ENCODE data around the gene CHD2.

CHD2 gene

DNA sequence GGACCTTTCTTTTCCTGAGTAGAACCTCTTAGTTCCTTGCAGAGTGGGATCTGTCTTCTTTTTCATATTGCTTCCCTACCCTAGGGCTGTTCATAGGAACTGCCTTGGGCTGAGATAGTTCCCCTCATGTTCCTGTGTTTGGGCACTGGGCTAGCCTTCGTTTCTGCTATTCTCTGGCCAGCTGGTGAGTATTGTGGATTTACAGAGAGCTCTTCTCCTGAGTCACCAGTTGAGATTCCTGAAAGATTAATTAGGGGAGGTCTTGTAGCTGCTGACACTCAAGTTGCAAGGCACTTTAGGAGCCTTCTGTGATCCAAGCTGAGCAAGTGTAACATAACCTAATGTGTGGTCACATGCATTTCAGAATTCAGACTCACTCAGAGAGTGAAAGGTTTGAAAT, 30.7 kb downstream of the CHD2 start:
- peak; percentile 60 for DNase-seq (ENCODE audit: low spot score)

DNA sequence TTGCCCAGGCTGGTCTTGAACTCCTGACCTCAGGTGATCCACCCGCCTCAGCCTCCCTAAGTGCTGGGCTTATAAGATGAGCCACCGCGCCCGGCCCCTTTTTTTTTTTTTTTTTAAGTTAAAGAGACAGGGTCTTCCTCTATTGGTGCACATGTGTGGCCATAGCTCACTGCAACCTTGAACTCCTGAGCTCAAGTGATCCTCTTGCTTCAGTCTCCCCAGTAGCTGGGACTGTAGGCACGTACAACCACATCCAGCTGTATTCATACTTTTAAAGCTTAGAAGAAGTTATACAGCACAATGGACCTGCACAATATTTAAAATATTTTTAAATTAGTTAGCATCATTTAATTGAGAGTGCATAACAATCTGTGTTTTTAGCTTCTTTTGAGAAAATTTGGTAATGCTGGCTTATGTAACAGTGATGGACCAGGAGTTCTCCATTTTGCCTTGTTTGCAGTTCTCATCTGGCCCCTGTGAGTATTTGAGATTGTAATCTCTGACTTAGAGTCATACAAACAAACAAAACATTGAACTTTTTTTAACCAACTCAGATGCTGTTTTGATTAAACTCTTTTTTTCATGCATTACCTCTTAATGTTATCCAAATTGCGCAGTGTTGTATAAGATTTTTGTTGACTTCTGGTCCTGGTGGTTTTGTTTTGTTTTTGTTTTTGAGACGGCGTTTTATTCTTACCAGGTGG, 33.0 kb downstream of the CHD2 start:
- DNase-seq (ENCODE audit: low spot score): no peak

DNA sequence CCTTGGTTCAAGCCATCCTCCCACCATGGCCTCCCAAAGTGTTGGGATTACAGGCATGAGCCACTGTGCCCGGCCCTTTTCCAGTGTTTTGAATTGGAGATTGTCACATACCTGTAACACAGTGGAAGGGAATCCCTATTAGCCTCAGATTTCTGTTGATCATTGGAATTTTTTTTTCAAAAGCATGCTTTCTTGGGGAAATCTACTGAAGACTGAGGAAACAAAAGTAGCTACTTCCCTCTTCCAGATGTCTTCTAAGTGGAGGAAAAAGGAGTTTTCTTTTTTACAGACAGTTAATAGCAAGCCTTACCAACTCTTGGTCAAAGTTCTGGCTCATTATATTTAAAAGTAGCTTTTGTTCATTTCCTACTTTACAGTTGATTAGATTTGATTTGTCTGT, 33.7 kb downstream of the CHD2 start:
- no peak for DNase-seq (ENCODE audit: low spot score)

DNA sequence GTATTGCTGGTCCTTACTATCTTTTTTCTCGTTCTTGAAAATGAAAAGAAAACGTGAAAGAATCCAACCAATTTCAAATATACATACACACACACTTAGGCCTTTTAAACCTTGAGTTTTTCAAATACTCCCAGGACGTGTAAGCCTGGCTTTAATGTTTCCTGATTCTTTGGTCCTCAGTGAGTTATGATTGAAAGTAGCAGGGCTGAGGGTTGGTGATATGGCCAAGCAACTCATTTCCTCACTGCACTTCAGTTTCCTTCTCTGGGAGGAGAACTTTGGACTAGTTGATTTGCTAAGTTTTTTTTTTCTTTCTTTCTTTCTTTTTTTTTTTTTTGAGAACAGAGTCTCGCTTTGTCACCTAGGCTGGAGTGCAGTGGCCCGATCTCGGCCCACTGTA, 34.6 kb downstream of the CHD2 start:
- DNase-seq (ENCODE audit: low spot score): no peak

DNA sequence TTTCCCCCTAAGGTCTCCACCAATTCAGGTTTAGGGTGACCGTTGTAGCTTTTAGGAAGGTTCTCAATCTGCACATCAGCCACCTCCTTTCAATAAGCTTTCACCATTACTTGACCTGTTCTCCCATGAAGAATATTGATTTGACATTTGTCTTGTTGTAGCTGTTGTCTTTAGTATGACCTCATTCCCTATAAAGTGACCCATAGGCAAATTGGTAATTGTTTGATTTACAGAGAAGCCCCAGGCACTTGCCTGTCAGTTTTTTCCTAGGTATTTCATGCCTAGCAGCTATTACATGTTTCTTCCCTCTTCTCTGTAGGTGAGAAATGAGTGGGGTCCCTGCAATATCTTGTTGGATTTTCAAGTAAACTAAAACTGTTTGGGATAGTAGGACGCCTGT, 36.0 kb downstream of the CHD2 start:
- no peak for DNase-seq (ENCODE audit: low spot score)

DNA sequence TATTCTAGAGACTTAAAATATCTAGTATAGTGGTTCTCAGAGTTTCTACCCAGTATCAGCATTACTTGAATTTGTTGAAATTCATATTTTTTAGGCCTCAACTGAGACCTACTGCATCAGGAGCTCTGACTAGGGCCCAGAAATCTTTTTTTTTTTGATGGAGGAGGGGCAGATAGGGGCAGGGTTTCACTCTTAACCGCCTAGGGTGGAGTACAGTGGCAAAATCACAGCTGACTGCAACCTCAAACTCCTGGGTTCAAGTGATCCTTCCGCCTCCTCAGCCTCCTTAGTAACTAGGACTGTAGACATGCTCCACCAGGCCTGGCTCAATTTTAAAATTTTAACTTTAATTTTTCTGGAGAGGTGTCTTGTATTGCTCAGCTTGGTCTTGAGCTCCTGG, 36.6 kb downstream of the CHD2 start:
- no peak for DNase-seq (ENCODE audit: low spot score)

DNA sequence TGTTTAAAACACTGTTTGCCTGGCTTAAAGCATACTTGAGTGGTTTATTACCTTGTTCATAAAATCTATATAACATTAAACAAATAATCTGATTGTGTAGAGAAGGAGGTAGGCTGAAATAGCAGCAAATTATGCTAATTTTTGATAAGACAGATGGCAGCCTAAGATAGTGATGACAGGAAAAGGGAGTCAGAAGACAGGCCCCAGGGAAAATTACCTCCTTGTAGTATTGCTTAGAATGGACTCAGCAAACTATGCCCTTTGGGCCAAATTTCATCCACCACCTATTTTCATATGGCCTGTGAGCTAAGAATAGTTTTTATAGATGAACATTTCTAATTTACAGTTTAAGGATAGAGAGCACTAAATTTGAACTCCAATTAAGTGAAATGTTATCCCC, 37.8 kb downstream of the CHD2 start:
- DNase-seq (ENCODE audit: low spot score): no peak

DNA sequence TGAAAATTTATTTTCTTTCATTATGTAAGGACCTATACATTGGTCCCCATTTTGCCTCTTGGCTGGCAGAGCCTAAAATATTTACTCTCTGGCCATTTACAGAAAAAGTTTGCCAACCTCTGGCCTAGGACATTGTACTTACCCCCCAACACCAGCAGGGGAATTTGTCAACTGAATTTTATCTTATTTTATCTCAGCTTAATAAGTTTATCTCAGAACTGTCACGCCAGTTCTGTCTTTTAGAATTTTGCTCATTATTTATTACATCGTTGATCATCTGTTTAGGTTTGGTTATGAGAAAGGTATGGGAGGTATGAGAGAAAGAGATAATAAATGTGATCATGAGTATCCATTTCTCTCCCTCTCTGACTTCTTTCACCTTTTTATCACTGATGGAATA, 38.3 kb downstream of the CHD2 start:
- DNase-seq (ENCODE audit: low spot score): no peak

DNA sequence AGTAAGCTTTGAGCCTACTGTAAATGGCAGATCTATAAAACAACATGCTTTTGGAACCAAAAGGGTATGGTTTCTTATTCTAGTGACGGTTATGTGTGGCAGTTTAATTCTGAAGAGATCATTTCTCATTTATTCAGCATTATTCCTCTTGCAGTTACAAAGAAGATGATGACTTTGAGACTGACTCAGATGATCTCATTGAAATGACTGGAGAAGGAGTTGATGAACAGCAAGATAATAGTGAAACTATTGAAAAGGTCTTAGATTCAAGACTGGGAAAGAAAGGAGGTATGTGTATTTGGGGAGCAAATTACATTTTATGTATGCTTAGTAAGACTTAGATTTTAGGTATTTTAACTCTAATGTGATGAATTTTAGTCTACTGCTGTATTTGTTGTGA, 41.5 kb downstream of the CHD2 start:
- DNase-seq (ENCODE audit: low spot score): no peak

DNA sequence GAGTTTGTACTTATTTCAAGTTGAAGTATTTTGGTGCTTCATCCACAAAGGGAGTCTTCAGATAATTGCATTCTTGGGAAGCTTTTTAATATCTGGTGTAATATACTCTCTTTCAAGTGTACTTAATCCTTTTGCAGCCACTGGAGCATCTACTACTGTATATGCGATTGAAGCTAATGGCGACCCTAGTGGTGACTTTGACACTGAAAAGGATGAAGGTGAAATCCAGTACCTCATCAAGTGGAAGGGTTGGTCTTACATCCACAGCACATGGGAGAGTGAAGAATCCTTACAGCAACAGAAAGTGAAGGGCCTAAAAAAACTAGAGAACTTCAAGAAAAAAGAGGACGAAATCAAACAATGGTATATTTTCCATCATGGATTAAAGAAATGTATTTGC, 42.6 kb downstream of the CHD2 start:
- DNase-seq (ENCODE audit: low spot score): no peak

DNA sequence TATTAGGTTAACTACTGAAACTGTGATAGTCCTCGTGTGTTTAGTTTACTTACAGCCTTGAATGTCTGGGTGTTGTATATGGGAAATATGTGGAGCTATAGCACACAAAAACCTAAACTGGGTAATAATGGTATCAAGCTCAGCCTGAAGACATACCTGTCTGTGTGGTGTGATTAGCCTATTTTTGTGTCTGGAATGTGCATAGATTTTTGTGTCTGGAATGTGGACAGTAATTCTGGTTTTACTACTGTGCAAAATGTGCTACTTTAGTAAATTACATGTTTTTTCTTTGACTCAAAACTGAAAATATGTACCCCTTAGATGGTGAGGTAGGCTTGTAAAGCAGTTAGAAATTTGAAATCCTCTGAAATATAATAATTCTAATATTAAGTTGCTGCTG, 43.5 kb downstream of the CHD2 start:
- no peak for DNase-seq (ENCODE audit: low spot score)

DNA sequence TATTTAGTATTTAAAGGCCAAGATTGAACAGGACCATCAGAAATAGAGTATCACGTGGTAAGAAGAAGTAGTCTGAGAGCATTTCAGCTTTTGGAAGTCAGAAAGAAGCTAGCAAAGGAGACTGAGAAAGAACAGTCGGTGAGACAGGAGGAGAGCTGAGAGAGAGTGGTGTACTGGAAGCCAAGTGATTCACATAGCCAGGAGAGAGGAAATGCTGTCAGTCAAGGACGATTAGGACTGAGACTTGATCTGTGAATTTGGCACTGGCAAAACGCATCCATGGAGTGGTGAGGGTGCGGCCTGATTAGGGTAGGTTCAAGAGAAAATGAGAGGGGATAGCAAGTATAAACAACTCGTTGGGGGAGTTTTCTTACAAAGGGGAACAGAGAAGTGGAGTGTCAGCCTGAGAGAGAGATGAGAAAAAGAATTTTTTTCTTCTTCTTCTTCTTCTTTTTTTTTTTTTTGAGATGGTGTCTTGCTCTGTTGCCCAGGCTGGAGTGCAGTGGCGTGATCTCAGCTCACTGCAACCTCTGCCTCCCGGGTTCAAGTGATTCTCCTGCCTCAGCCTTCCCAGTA, 44.9 kb downstream of the CHD2 start:
- DNase-seq (ENCODE audit: low spot score): no peak

DNA sequence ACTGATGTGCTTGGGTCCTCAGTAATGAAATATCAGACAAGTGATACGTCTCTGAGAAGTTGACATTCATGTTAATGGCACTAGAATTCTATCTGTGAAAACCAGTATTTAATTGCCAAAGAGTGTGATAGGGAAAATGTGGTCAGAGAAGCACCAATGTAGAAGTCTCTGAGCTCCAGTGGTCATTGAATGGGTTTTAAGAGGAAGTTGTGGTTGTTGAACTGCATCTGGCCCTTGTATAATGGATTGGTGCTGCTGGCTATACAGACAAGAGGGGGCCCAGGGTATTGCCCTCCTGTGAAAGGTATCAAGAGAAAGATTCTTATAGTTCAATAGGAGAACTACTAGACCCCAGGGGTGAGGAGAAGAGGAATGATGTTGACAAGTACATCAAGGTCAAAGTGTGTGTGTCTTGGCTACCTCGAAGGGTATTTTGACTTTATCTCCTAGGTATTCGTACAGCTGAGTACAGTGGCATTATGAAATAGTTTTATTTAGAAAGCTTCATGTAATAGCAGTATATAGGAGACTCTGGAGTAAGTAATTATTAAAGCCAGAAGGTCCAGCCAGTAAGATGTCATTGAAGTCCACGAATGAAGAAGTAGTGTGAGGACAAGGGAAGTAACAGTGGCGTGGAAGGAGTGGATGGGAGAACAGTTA, 47.1 kb downstream of the CHD2 start:
- no peak for DNase-seq (ENCODE audit: low spot score)

DNA sequence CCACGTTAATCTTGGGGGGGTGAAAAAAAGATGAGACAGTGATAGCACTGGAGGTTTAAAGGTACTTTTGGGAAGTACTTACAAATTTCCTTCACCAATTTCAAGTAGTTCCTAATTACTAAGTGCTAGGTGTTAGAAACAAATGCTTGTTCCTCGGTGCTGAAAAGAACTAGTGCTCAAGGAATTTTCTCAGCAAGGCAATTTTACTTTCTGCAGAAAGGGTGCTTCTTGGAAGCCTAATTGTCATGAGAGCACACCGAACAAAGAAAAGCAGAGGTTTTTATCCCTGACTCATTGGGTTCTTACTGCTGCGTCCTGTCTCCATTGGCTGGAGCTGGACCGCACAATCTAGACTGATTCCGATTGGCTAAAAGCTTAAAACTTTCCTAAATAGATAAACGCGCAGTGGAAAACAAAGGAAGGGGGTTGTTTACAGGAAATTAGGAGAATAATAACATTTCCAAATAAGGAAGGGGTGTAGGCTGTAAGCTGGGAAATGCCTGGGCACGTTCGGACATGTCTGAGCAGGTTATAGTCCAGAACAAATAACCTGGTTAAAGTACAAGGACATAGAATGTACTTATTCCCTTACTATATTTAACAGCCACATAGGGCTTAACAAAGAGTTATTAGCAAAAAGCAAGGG, 49.6 kb downstream of the CHD2 start:
- DNase-seq (ENCODE audit: low spot score): no peak

DNA sequence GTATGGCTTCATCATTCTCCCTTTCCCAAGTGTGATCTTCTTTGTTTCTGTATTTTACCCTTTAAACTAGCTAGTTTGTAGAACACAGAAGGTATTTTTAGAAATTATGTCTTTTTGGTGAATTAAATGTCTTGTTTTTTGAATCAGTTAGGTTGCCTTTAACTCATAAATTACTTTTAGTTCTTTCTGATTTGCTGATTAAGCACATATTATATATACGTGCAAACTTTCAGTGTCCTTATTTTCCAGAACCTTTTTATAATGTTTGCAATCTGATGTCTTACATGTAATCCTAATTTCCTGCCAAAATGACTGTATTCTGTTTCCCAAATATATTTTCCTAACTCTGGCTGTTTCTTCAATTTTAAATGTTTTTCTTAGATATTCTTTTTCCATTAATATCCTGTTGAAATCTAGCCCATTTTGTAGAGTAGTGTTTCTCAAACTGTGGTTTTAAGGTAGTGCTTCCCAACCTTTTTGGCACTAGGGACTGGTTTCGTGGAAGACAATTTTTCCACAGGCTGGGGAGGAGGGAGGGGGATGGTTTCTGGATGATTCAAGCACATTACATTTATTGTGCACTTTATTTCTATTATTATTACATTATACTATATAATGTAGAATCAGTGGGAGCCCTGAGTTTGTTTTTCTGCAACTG, 51.8 kb downstream of the CHD2 start:
- DNase-seq (ENCODE audit: low spot score): no peak

DNA sequence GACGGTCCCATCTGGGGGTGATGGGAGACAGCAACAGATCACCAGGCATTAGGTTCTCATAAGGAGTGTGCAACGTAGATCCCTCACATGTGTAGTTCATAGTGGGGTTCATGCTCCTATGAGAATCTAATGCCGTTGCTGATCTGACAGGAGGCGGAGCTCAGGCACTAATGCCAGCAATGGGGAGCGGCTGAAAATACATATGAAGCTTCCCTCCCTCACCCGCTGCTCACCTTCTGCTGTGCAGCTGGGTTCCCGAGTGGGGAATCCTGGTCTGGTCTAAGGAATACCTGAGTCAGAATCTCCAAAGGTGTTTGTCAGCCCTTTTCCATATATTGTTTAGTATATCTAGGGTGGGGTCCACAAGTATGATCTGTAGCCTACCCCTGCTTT, 52.3 kb downstream of the CHD2 start:
- no peak for DNase-seq (ENCODE audit: low spot score)

DNA sequence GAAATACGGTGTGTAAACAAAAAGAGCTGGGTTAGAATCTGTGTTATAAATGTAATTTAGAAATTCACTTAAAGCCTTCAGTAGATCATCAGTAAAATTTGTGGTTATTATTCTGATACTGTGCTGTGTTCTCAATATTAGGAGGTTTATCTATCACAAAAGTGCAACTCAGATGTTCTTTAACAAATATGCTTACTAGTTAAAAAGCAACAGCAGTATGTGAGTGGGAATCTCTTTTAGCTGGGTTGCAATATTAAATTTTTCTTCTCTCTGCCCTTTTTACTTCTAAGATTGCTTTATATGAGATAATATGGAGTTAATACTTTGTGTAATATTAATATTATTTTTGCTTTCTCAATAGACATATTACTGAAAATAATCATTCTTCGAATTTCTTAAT, 53.4 kb downstream of the CHD2 start:
- no peak for DNase-seq (ENCODE audit: low spot score)

DNA sequence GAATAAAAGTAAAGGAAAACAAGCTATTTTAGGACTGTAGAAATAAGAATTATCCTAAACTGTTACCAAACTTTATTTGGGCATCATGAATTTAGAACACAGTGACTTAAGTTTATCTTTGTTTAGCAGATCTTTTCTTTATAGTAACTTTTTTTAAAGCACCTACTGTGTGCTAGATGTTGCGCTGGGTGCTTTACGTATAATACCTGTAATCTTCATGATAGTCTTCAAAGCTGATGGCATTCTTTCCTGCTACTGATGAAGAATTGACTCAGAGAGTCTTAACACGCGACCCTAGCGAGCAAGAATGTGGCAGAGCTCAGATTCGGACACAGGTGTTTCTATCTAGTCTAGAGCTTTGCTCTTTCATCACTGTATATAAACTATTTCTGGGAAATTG, 53.9 kb downstream of the CHD2 start:
- no peak for DNase-seq (ENCODE audit: low spot score)

DNA sequence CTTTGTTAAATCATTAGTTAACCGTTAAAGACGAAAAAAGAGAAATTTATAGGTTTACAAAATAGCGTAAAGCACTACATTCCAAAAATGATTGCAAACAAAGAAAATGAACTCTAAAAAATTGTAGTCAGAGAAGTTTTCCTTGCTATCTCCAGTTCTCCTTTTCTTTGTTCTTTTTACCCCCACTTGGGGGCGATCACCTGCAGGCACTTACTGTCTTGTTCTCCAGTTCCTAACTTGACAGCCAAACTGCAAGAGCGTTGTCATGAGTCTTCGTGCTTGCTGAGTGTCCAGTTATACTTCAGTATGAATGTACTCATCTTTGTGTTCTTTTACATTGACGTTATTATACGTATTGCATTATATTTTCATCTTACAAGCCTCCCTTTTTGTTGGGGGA, 54.5 kb downstream of the CHD2 start:
- no peak for DNase-seq (ENCODE audit: low spot score)

DNA sequence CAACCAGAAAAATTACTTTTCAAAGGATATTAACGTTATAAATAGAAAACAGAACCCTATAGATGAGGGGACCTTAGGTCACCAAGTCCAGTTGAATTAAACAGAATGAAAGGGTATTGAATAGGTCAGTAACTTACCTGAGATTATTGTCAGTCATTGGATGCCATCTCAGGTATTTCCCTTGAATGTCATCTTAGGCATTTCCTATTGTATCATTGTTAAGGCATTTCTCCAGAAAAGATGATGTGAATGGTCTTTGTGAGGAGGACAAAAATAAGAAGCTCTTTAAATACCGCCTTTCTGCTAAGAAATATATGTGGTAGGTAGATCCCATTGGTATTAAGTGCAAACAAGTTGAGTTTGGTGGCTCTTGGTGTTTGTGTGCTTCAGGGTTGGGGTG, 55.6 kb downstream of the CHD2 start:
- DNase-seq (ENCODE audit: low spot score): no peak

DNA sequence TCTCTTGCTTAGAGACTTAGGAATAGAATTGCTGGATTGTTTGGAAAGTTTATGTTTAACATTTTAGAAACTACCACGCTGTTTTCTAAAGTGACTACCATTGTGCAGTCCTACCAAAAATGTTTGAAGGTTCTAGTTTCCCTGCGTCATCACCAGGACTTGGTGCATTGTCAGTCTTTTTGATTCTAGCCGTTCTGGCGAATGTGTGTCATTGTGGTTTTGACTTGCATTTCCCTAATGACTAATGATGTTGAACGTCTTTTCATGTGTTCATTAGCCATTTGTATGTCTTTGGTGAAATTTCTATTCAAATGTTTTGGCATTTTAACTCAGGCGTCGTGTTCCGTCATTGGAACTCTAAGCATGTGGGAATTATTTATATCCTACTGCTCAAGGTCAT, 58.0 kb downstream of the CHD2 start:
- no peak for DNase-seq (ENCODE audit: low spot score)

DNA sequence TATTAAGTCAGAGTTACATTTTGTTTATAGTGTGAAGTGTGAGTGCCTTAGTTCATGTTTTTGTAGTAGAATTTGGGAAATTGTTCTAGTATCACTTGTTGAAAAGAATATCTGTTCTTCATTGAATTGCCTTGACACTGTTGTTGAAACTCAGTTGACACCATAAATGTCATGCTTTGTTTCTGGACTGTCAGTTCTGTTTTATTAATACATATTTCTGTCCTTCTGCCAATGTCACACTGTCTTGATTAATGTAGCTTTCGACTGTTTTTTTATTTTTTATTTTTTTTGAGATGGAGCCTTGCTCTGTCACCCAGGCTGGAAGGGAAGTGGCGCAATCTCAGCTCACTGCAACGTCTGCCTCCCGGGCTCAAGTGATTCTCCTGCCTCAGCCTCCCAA, 59.1 kb downstream of the CHD2 start:
- DNase-seq (ENCODE audit: low spot score): no peak
